RWPE1 (cell line): ENCODE measurements around the gene ATP6AP2.

Experiments used
- CTCF ChIA-PET: fragments of 350-600 bp; sonication (Branson Sonifier 250); formaldehyde crosslinking; extraction: SDS; loops from one replicate; lab custom pipeline; 2021; lab: Yijun Ruan, JAX
- POLR2A ChIA-PET: fragments of 400-600 bp; formaldehyde crosslinking; extraction: SDS; loops from one replicate; lab custom pipeline; 2020; ENCODE audit warnings: antibody characterized with exemption; ENCODE audit not compliant: low non-redundant PET; lab: Yijun Ruan, JAX
- DNase-seq: peaks from one replicate; pipeline ENCODE4 v3.0.0; 2012; ENCODE audit warnings: low spot score
- H3K27ac ChIP-seq: fragments of 450-650 bp; 2 replicates; pipeline ENCODE4 v1.5.1; 2017
- TF ChIP-seq, protein P1 (sequence below): fragments of 450-650 bp; conservative IDR thresholded peaks from 2 replicates; pipeline ENCODE4 v1.5.1; 2017; ENCODE audit warnings: low read depth, mild to moderate bottlenecking

Gene ATP6AP2

DNA sequence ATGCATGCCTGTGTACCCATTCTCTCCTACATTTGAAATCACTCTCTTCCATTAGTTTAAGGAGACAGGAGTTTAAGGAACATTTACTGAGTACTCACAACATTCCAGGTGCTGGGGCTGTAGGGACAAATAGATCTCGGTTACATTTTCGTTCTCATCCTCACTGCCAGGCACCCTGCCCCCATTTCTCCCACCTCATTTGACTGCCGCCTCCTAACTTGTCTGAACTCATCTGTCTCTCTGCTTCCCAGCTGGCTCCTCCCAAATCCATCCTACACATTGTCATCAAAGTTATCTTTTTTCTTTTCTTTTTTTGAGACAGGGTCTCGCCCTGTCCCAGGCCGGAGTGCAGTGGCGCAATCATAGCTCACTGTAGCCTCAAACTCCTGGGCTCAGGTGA is 22.7 kb downstream of the ATP6AP2 start:
- TF ChIP-seq, protein P1, sequence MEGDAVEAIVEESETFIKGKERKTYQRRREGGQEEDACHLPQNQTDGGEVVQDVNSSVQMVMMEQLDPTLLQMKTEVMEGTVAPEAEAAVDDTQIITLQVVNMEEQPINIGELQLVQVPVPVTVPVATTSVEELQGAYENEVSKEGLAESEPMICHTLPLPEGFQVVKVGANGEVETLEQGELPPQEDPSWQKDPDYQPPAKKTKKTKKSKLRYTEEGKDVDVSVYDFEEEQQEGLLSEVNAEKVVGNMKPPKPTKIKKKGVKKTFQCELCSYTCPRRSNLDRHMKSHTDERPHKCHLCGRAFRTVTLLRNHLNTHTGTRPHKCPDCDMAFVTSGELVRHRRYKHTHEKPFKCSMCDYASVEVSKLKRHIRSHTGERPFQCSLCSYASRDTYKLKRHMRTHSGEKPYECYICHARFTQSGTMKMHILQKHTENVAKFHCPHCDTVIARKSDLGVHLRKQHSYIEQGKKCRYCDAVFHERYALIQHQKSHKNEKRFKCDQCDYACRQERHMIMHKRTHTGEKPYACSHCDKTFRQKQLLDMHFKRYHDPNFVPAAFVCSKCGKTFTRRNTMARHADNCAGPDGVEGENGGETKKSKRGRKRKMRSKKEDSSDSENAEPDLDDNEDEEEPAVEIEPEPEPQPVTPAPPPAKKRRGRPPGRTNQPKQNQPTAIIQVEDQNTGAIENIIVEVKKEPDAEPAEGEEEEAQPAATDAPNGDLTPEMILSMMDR: no peak
- DNase-seq: no peak
- ChIA-PET CTCF (no interaction called here), POLR2A (no interaction called here)
- no peak overlapping the region for H3K27ac ChIP-seq

DNA sequence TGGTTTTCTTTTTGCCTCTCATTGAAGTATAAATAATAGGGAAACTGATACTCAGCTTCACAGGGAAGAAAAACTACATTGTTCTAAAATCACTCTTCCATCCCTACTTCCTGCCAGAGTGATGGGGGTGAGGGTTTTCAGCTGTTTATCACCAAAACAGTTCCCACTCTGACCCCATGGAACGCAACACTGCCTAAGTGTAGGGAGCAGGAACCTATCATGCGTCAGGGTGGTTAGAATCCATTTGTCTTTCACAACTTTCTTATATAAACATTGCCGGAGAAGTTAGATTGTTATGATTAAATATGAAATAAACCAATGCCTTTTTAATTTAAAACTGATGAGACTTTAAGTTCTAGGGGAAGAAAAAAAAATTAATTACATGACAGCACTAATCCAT is 26.6 kb downstream of the ATP6AP2 start:
- DNase-seq: no peak
- ChIA-PET CTCF (interaction anchor here (0.6 kb wide), 1 partner anchor 44 kb away, joined by 6 read pairs; no protein-coding TSS in a partner anchor), POLR2A (no interaction called here)
- TF ChIP-seq, protein P1: no peak
- H3K27ac ChIP-seq: no peak overlapping the region

DNA sequence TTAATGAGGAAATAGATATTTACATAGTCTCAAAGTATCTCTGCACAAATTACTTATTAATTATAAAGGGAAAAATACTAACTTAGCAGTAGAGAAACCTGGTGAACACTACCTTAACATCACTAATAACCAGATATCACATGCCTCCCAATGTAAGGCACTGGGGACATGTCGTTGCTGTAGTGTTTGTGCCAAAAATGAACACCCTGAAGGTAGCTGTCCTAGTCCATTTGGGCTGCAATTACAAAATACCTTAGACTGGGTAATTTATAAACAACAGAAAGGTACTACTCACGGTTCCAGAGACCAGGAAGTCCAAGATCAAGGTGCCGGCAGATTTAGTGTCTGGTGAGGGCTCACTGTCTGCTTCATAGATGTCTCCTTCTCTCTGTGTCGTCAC is 31.7 kb downstream of the ATP6AP2 start:
- ChIA-PET CTCF (no interaction called here), POLR2A (no interaction called here)
- DNase-seq: no peak
- TF ChIP-seq, protein P1: no peak
- H3K27ac ChIP-seq: no peak overlapping the region

DNA sequence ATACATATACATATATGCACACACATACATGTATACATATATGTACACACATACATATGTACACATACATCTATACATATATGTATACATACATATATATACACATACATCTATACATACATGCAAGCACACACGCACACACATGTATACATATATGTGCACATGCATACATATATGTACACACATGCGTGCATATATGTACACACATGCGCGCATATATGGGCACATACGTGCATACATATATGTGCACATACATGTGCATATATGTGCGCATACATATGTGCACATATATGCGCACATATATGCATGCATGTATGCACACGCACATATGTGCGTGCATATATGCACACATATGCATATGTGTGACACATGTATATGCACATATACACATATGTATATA is 35.2 kb downstream of the ATP6AP2 start:
- ChIA-PET CTCF (no interaction called here), POLR2A (no interaction called here)
- TF ChIP-seq, protein P1: no peak
- H3K27ac ChIP-seq: no peak overlapping the region
- no peak for DNase-seq

DNA sequence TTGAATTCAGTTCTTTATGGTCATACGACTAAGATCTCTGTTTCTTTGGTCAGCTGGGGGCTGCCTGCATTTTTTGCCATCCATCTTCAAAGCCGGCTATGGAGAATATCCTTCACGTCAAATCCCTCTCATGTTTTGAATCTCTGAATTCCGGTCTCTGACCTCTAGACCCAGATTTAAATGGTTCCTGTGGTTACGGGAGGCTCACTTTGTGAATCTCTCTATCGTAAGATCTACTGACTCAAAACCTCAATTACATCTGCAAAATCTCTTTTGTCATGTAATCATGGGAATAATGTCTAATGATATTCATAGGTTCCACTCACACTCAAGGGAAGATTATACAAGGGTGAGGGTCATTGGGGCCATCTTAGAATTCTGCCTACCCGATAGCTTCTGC is 36.8 kb downstream of the ATP6AP2 start:
- no peak overlapping the region for H3K27ac ChIP-seq
- DNase-seq: no peak
- ChIA-PET CTCF (no interaction called here), POLR2A (no interaction called here)
- TF ChIP-seq, protein P1: no peak

DNA sequence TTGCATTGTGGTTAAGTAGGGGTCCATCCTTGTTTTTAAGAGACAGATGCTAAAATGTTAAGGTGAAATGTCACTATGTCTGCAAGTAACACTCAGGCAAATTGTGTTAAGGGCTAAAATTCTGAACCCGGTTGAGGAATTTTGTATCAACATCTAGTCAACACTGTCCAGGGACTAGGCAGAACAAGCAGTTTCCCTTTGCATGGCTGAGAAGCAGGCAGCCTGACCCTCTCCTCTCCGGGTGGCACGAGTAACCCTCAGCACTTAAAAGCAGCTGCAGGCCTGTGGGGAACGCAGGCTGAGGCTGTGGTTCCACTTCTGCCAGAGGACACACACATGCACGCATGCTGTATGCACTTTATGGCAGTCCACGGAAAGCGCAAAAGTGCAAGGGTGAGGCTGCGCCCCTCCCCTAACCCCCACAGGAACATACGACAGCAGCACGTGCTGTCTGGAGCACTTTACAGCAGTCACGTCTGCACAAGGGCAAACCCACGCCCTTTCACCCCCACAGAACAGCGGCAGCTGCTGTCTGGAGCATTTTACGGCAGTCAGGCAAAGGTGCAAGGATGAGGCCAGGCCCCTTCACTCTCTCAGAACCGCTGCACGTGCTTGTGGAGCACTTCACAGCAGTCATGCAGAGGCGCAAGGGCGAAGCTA is 41.8 kb downstream of the ATP6AP2 start:
- no peak for DNase-seq
- POLR2A ChIA-PET: no interaction called here
- no peak overlapping the region for H3K27ac ChIP-seq
- TF ChIP-seq, protein P1: no peak
- CTCF ChIA-PET: no interaction called here
